Nephron (organoid): Measurements from ENCODE around the gene ACAP2.
A peak's percentile ranks its signal among the peaks of the same experiment; 100 is the strongest.

ENCODE experiments used
- H3K27ac Mint-ChIP-seq, 3 experiments: 2 replicates each; pipeline ENCODE4 v1.8.0; 2020; ENCODE audit warnings: mixed read lengths in 3 of 3, mild to moderate bottlenecking in 2 of 3, moderate library complexity in 1 of 3
- H3K27me3 Mint-ChIP-seq: 2 replicates; pipeline ENCODE4 v1.8.0; 2021; ENCODE audit warnings: low read depth, mild to moderate bottlenecking, moderate library complexity, mixed read lengths
- H3K36me3 Mint-ChIP-seq: 2 replicates; pipeline ENCODE4 v1.8.0; 2020; ENCODE audit warnings: low read depth, mixed read lengths
- H3K4me1 Mint-ChIP-seq: 2 replicates; pipeline ENCODE4 v1.8.0; 2020; ENCODE audit warnings: mixed read lengths
- H3K4me3 Mint-ChIP-seq, 3 experiments: 2 replicates each; pipeline ENCODE4 v1.8.0; 2020; ENCODE audit warnings: mild to moderate bottlenecking in 3 of 3, mixed read lengths in 3 of 3, moderate library complexity in 2 of 3
- H3K9me3 Mint-ChIP-seq: 2 replicates; pipeline ENCODE4 v1.8.0; 2020; ENCODE audit warnings: mixed read lengths
- TF ChIP-seq, protein P1 (sequence below), 3 experiments: fragments of 200-600 bp; sonication (generic); IDR thresholded peaks; one replicate each; pipeline ENCODE4 v1.5.0; 2021; ENCODE audit warnings: antibody characterized with exemption in 3 of 3; ENCODE audit not compliant: unreplicated experiment in 3 of 3

The ACAP2 gene

DNA sequence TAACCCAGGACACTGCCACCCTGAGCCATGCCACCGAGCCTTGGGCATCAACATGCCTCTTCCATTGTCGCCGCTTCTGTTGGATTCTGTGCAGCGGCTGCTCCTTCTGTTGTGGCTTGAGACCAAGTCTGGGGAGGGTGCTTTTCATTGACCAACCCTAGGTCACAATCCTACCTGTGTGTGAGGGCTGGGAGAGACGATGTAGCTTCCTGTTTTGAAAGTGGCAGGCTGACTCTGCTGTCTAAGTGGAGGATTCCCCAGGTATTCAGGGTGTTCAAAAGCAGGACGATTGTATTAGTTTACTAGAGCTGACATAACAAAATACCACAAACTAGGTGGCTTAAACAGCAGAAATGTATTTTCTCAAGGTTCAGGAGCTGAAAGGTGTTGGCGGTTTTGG, 13.0 kb upstream of the ACAP2 start:
- peaks cover 5% of the 10 kb centered on the region for H3K9me3 Mint-ChIP-seq
- TF ChIP-seq, protein P1, sequence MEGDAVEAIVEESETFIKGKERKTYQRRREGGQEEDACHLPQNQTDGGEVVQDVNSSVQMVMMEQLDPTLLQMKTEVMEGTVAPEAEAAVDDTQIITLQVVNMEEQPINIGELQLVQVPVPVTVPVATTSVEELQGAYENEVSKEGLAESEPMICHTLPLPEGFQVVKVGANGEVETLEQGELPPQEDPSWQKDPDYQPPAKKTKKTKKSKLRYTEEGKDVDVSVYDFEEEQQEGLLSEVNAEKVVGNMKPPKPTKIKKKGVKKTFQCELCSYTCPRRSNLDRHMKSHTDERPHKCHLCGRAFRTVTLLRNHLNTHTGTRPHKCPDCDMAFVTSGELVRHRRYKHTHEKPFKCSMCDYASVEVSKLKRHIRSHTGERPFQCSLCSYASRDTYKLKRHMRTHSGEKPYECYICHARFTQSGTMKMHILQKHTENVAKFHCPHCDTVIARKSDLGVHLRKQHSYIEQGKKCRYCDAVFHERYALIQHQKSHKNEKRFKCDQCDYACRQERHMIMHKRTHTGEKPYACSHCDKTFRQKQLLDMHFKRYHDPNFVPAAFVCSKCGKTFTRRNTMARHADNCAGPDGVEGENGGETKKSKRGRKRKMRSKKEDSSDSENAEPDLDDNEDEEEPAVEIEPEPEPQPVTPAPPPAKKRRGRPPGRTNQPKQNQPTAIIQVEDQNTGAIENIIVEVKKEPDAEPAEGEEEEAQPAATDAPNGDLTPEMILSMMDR (IDR thresholded peaks at IDR 0.05; ENCODE audit: unreplicated experiment in 3 of 3): no peak
- H3K27me3 Mint-ChIP-seq: no peaks in the 10 kb centered on the region
- H3K27ac Mint-ChIP-seq: no peak overlapping the region
- H3K4me3 Mint-ChIP-seq: no peak overlapping the region
- no peaks in the 10 kb centered on the region for H3K36me3 Mint-ChIP-seq
- peaks cover 5% of the 10 kb centered on the region for H3K4me1 Mint-ChIP-seq

DNA sequence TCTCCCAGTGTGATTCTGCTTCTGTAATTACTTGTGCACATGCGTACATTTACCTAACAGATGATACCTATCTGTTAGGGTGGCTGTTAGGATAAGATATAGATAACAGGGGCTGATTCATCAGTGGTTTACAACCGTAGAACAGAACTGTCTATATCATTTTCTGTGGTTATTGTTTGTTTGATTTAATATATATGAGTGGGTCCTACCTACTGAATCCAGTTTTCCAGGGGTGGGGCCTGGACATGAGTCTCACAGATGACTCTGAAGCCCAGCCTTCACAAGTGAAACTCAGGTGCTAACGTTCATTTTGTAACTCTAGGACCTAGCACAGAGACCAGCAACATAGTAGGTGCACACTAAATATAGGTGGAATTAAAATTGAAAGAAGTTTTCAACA, 10.4 kb upstream of the ACAP2 start:
- Mint-ChIP-seq H3K27me3 (no peaks in the 10 kb centered on the region), H3K4me1 (peaks cover 13% of the 10 kb centered on the region), H3K4me3 (no peak overlapping the region), H3K27ac (no peak overlapping the region), H3K36me3 (no peaks in the 10 kb centered on the region), H3K9me3 (peaks cover 5% of the 10 kb centered on the region)
- TF ChIP-seq, protein P1 (IDR thresholded peaks at IDR 0.05; ENCODE audit: unreplicated experiment in 3 of 3): no peak

DNA sequence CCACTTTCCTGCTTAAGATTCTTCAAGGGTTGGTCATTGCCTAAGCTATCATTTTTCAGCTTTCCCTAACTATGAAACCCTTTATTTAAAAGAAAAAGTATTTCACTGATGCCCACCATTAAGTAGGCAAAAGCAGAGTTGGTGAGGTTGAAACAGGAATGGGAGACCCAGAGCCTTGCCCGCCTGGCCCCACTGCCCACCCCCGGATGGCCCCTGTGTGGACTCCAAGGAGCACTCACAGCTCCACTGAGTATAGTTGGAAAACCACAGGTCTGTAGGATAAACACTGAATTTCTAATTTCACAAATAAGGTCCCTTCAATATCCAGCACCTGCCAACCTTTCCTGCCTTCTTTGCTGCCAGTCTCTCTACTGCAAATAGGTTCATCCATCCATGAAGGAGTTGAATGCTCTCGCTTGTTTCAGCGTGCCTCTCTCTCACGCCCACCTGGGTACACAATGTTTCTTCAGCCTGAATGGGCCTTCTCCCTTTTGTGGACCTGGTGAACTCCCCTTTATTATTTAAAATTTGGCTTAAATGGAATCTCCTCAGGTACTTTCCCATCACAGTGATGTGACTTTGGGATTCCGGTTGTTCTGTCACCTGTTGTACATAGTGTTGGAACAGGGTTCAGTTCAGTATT, 8.7 kb upstream of the ACAP2 start:
- TF ChIP-seq, protein P1 (IDR thresholded peaks at IDR 0.05; ENCODE audit: unreplicated experiment in 3 of 3): no peak
- H3K27me3 Mint-ChIP-seq: no peaks in the 10 kb centered on the region
- peaks cover 5% of the 10 kb centered on the region for H3K9me3 Mint-ChIP-seq
- H3K36me3 Mint-ChIP-seq: no peaks in the 10 kb centered on the region
- H3K4me1 Mint-ChIP-seq: peaks cover 13% of the 10 kb centered on the region
- H3K27ac Mint-ChIP-seq: peak overlapping the region in 2 of 3 experiments; percentile 59 to 73
- H3K4me3 Mint-ChIP-seq: no peak overlapping the region

DNA sequence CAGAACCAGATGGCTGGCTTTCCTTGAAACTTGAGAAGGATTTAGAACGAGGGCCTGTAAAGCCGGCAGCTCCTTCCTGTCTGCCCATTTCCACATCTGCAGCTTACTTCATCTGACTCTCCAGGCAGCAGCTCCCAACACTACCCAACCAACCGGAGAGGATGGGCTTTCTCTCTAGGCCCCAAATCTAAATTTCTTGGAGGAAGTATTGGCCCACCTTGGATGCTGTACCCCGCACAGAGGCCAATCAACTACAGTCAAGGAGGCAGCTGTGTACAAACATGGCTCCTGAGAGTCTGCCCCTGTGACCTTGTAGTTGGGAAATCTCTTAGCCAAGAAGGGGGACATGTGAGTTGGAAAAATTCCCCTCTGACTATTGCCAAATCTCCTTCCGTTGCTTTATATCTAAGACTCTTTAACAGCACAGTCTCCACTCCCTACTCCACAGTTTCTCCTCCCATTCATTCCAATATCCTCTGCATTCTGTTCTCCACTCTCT, 8.0 kb upstream of the ACAP2 start:
- Mint-ChIP-seq H3K36me3 (no peaks in the 10 kb centered on the region), H3K9me3 (peaks cover 5% of the 10 kb centered on the region), H3K27me3 (no peaks in the 10 kb centered on the region), H3K4me3 (no peak overlapping the region), H3K27ac (peak overlapping the region; percentile 47 to 73 (median 59)), H3K4me1 (peaks cover 13% of the 10 kb centered on the region)
- TF ChIP-seq, protein P1 (IDR thresholded peaks at IDR 0.05; ENCODE audit: unreplicated experiment in 3 of 3): no peak

DNA sequence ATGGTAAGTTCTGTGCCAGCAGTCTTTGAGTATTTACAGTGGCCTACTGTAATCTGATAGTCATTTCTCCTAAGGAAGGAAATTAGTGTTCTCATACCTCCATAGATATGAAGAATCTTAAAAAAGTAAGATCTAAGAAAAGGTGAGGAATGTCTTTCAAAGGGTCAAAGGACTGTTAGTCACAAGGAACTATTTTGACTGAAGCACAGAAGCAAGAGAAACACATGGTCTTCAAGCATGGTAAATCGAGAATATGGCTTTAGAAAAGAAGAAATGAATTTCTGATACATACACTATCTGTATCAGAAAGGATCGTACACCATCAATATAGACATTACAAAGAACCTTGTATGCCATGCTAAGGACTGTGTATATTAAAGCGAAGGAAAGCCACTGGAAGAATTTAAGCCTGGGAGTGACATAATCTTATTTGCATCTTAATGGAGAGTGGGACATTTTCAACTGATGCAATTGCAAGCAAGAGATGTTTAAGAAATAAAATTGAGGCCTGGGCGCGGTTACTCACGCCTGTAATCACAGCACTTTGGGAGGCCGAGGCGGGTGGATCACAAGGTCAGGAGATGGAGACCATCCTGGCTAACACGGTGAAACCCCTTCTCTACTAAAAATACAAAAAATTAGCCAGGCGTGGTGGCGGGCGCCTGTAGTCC, 5.5 kb upstream of the ACAP2 start:
- H3K9me3 Mint-ChIP-seq: no peaks in the 10 kb centered on the region
- TF ChIP-seq, protein P1 (IDR thresholded peaks at IDR 0.05; ENCODE audit: unreplicated experiment in 3 of 3): no peak
- H3K36me3 Mint-ChIP-seq: no peaks in the 10 kb centered on the region
- no peak overlapping the region for H3K27ac Mint-ChIP-seq
- no peak overlapping the region for H3K4me3 Mint-ChIP-seq
- no peaks in the 10 kb centered on the region for H3K27me3 Mint-ChIP-seq
- peaks cover 19% of the 10 kb centered on the region for H3K4me1 Mint-ChIP-seq
